HG02759 (cell line): ENCODE data around the gene OTX1.
A peak's percentile ranks its signal among the peaks of the same experiment; 100 is the strongest.

ENCODE experiments used
- ATAC-seq: cut with Tn5 transposase; IDR thresholded peaks from one replicate; pipeline ENCODE4 v1.9.1; 2021; ENCODE audit warnings: mild to moderate bottlenecking, moderate library complexity; ENCODE audit not compliant: unreplicated experiment

The OTX1 gene

DNA sequence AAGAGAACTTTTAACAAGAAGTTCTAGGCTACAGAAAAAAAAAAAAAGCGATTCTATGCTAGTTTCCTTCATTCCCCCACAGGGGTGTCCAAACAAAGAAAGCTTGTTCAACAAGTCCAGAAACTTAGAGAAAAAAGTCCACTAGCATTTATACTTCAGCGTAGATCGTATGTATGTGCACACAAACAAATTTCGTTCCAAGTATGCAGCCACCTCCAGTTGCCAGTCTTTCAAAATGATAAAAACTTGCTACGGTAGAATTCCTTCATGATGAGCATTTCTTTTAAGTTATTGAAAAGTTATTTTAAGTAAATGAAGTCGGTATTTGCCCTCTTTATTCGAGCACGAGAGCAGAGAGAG lies 3.7 kb upstream of the OTX1 start:
- ATAC-seq: no peak

DNA sequence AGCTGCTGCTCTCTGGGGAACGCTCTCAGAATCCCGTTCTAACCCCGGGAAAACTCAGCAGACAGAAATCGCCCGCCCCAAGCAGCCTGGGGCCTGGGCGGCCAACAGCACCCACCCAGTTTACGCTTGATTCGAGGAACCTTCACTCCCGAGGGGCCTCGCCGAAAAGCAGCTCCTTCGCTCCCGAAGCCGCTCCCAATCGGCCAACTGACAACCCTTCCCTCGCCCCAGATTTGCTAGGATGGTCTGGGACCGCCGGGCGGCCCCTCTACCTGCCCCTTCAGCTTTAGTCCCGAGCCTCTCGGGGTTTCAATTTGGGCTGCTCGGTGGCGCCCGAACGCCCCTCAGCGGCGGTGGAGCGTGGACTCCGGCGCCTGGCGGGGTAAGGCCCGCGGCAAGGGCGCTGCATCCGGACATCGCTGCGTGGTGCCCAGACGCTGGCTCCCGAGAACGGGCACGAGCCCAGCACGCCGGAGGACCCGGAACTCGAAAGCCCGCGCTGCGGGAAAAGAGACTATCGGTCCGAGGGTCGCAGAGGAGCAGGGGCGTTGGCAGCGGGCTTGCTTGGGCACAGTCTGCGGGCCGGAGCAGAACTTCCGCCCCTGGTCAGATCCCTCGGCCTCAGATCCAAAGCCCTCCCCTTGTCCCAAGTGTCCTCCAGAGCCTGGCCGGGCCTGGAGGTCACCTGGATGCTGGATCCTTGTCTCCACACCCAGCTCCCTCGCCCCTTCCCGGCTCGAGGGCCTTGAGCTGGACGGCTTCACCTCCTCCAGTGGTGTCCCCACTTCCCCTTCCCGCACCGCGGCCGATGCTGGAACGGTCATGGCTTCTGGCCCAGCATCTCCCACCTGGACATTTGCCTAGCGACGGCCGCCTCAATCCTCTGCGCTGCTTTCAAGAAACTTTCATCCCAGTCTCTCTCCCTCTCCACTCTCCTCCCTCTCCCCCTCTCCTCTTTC lies 3.0 kb upstream of the OTX1 start:
- peak; percentile 18 for ATAC-seq

DNA sequence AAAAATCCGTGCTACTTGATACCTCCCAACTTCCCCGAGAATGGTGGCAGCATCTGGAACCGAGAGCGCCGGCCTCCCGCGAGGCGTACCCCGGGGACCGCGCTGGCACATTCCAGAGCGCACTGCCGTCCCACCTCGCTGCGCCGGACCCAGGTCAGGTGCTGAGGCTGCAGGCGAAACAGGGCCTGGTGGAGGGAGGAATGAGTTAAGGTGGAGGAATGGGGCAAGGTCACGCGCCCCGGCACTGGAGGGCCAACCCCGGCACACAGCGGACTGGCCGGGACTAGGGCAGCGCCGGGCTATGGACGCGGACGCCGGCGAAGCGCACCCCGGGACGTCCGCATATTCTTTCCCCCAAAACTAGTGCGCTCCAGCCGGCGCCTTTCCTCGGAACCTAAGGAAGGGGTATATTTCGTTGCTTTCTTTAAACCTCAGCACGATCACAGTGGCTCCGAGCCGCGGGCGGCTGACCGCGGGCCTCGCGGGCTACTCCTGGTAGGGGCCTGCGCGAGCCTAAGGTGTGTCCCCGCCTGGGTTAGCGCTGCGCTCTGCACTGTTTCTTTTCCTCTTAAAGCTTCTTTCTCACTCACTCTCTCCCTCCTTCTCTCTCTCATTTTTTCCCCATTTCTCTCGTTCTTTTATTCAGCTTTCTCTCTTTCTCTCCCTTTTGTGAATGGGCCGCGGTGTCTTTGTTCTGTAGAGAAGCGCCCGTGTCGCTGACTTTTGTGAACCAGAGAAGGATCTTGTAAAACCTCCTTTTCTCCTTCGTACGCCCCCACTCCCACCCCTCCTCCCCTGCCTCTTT lies 2.1 kb upstream of the OTX1 start:
- no peak for ATAC-seq

DNA sequence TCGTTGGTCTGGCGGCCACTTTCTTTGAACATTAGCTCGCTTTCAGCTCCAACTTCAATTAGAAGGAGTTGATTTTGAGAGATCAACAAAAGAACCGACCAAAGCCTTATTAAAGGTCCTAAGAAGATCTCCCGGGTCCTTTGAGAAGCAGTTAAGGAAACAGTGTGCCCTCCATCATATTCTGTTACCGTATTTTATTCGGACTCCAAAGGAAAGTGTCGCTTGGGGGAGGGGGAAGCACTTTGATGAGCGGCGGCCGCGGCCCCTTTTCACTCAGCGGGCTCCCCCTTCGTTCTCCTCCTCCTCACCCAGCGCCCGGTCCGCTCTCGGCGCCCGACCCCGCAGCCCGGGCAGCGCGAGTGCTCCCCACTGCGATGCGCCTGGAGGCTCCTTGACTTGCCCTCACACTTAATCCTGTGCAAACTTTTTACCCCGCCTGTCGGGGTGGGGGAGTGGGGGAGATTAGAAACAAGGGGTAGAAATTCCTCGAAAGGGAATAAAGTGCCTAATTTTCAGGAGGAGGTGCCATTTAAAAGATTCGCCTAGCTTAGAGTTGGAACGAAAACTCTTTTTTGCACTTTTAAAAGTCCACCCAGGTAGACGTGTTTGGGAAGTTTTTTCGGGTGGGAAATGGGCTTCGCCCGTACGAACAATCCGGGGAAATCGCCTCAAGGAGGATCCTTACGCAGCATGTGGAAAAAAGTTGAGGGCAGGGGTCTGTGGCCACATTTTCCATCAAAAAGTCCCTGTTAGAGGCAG lies 1.2 kb upstream of the OTX1 start:
- ATAC-seq: no peak

GRCh38 chr2:63049970-63050333 lies 678 bp upstream of the OTX1 start:
- no peak for ATAC-seq

DNA sequence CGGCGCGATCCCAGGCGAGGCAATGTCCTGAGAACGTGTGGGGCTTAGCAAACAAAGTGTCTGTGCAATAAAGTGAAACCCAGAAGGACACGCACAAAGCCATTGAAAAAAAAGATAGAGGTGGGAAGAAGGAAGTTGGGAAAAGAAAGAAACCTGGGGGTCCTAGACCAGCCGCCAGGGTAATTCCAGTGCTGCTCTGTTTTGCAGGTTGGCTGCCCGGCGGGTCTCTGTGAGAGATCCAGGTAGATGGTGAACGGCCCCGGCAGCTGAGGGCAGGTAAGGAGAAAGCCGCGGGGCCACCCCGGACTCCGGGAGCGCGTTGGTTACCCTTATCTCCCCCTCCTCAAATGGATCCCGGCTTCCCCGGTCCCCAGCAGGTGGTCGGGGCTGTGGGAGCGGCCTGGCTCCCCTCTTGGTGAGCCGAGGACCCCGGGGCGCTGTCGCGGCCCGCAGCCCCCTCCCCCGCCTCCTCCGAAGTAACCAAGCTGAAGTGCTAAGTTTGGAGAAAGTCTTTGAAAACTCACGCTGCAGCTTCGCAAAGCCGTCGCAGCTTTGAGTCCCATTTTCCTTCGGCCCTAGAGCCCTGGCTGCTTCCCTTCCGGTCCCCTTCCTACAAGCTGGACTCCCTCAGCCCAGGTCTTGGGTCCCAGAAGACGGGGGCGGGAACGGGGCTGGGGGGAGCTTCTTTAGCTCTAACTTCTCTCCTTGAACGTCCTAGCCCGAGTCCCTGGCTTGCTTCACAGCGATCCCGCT lies 588 bp downstream of the OTX1 start:
- ATAC-seq: no peak

- no peak for ATAC-seq
These were observed 1.2 kb downstream of the OTX1 start for GRCh38 chr2:63051795-63052333.

DNA sequence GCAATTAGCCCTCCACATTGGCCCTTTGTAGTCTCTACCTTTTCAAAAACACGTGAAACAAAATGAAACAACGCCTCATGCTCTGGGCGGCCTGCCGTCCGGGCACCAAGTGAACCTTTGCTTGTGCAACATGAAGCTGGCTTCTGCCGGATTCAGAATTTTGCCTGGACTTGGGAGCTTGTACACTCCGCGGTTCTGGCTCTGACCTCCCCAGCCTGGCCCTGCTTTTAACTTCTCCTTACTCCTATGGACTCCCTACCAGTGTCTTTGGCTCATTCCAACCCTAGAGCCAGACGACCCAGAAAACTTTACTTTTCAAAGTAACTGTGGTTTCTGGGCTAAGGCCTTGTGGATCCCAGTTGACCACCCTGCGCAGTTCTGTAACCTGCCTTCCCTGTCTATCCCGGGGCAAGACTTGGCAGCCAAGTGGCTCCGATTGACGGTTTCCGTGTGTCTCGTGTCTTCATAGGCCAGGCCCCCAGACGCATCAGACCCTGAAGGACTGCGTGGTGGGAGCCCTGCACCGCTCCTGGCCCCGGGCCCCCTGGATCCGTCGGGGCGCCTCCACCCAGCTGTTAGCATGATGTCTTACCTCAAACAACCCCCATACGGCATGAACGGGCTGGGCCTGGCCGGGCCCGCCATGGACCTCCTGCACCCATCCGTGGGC lies 1.9 kb downstream of the OTX1 start:
- ATAC-seq: no peak

- no peak for ATAC-seq
These were observed 2.7 kb downstream of the OTX1 start for GRCh38 chr2:63053081-63053888.

GRCh38 chr2:63053889-63054602 lies 3.4 kb downstream of the OTX1 start:
- no peak for ATAC-seq

DNA sequence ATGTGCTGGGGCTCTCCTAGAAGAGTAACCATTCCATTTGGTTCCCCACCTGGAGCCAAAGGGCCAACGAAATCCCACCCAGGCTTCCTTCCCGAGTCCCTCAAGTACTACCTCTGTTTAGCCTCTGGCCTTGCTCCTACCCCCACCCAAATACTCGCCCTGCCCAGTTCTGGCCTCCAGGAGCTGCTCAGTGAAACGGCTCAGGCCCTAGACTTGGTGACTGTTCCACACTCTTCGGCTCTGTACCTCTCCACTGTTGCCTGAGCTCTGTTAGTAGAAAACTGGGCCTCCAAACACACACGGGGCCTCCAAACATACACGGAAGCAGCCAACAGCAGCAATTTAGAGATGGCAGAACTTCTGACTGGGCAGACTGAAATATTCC lies 4.2 kb downstream of the OTX1 start:
- ATAC-seq: no peak

- no peak for ATAC-seq
These were observed 4.8 kb downstream of the OTX1 start for GRCh38 chr2:63055226-63056106.

DNA sequence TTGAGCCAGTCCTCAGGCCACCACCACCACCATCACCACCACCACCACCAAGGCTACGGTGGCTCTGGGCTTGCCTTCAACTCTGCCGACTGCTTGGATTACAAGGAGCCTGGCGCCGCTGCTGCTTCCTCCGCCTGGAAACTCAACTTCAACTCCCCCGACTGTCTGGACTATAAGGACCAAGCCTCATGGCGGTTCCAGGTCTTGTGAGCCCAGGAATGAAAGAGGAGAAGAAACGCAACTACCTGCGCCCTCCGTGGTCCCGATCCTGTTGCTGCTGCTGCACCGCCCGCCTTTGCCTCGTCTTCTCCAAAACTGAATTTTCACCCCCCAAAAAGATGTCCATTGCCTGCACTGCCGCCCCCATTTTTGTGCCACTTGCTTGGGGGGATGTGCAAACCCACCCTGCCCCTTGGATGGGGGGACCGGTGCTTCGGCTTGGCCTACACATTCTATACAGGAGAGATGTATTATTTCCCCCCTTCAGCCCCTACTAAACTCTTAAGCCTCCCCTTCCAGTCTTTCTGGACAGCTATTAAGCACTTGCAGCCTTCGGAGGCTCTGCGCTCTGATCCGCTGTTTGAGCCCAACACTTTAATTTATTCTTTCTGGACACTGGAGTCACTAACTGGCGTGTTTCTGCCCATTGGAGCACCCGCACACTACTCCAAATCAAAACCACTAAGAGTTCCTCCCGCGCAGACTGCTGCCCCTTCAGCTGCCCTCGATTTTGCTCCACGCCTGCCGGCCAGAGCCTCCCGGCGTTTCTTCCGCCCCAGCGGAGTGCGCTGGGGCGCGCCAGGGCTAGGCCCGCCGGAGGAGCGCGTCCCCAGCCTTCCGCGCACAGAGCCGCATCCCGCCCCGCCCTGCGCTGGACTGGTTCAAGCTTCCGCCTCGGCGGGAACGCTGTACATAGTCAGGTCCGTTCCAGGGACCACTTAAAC lies 5.7 kb downstream of the OTX1 start:
- ATAC-seq: peak; percentile 49

- ATAC-seq: no peak
These were observed 6.9 kb downstream of the OTX1 start for GRCh38 chr2:63057249-63058143.
